H1 (cell line): ENCODE data around the gene MAST2. TPM values are rescaled to one million over a fixed set of nuclear protein-coding genes. Genes with fewer than 3 reads are reported as not detected.
A peak's percentile ranks its signal among the peaks of the same experiment; 100 is the strongest.

ENCODE experiments used
- CTCF ChIA-PET: fragments of 300-600 bp; sonication (Branson Sonifier 250); formaldehyde crosslinking; loops from one replicate; lab custom pipeline; 2021; ENCODE audit not compliant: partially characterized antibody; lab: Charles Lee
- POLR2A ChIA-PET: fragments of 300-600 bp; sonication (Branson Sonifier 250); formaldehyde crosslinking; loops from one replicate; lab custom pipeline; 2021; ENCODE audit warnings: inconsistent platforms; ENCODE audit not compliant: partially characterized antibody; lab: Charles Lee
- DNase-seq, 2 experiments: peaks; one replicate each; pipeline versions ENCODE4 v3.0.0 to v3.0.0-alpha.2; 2010 to 2022; ENCODE audit warnings: low spot score in 2 of 2, low read depth in 1 of 2, mixed read lengths in 1 of 2
- FAIRE-seq: peaks from 2 replicates; lab custom pipeline; 2011; peaks lifted over from hg19 to GRCh38; lab: Jason Lieb, UNC
- H2AFZ ChIP-seq: 2 replicates; pipeline ENCODE4 v1.8.1; 2012; ENCODE audit warnings: low read length, inconsistent platforms
- H2AK5ac ChIP-seq: 2 replicates; pipeline ENCODE4 v1.6.1; 2013; ENCODE audit warnings: low read depth, low read length
- H2BK120ac ChIP-seq: replicated peaks from 2 replicates; pipeline ENCODE3; 2013; ENCODE audit warnings: low read depth, low read length, inconsistent platforms
- H2BK12ac ChIP-seq: 2 replicates; pipeline ENCODE4 v1.6.1; 2013; ENCODE audit warnings: low read depth, low read length
- H2BK15ac ChIP-seq: 2 replicates; pipeline ENCODE4 v1.6.1; 2013; ENCODE audit warnings: low read length
- H2BK20ac ChIP-seq: 2 replicates; pipeline ENCODE4 v1.6.1; 2013; ENCODE audit warnings: low read length
- H2BK5ac ChIP-seq: 2 replicates; pipeline ENCODE4 v1.6.1; 2013; ENCODE audit warnings: low read depth, low read length
- H3K14ac ChIP-seq: 2 replicates; pipeline ENCODE4 v1.6.1; 2013; ENCODE audit warnings: inconsistent platforms; ENCODE audit not compliant: insufficient read length
- H3K18ac ChIP-seq: 2 replicates; pipeline ENCODE4 v1.6.1; 2013; ENCODE audit warnings: low read length; ENCODE audit errors: extremely low read depth
- H3K23ac ChIP-seq: 2 replicates; pipeline ENCODE4 v1.6.1; 2013; ENCODE audit warnings: inconsistent platforms; ENCODE audit not compliant: insufficient read length
- H3K23me2 ChIP-seq: 2 replicates; pipeline ENCODE4 v1.6.1; 2013; ENCODE audit warnings: low read depth, low read length
- H3K27ac ChIP-seq: 2 replicates; pipeline ENCODE4 v1.6.1; 2011; ENCODE audit warnings: low read depth, low read length, inconsistent platforms
- H3K27me3 ChIP-seq, 4 experiments: replicated peaks in 1 of 4; 1 replicate in 1 of 4; 2 replicates in 3 of 4; pipeline versions ENCODE4 v1.6.1 to v1.8.1; 2011 to 2013; ENCODE audit warnings: low read length in 3 of 4, mild to moderate bottlenecking in 3 of 4, inconsistent platforms in 2 of 4, mixed read lengths in 2 of 4, moderate library complexity in 1 of 4; ENCODE audit not compliant: control insufficient read depth in 3 of 4, insufficient read depth in 3 of 4; ENCODE audit errors: extremely low read depth in 1 of 4
- H3K36me3 ChIP-seq, 4 experiments: 2 replicates each; pipeline versions ENCODE4 v1.6.1 to v1.8.1; 2011 to 2013; ENCODE audit warnings: mild to moderate bottlenecking in 4 of 4, low read length in 3 of 4, moderate library complexity in 2 of 4, control low read depth in 1 of 4, inconsistent platforms in 1 of 4; ENCODE audit not compliant: insufficient read depth in 4 of 4, control insufficient read depth in 2 of 4
- H3K4ac ChIP-seq: replicated peaks from 2 replicates; pipeline ENCODE3; 2013; ENCODE audit warnings: low read length, low read depth, mixed read lengths, inconsistent platforms; ENCODE audit not compliant: insufficient read length
- H3K4me1 ChIP-seq, 4 experiments: replicated peaks in 1 of 4; 1 replicate in 1 of 4; 2 replicates in 3 of 4; pipeline versions ENCODE4 v1.6.1 to v1.8.1; 2011 to 2013; ENCODE audit warnings: low read length in 3 of 4, inconsistent platforms in 2 of 4, mixed read lengths in 1 of 4; ENCODE audit not compliant: insufficient read depth in 4 of 4, control insufficient read depth in 3 of 4
- H3K4me2 ChIP-seq, 2 experiments: 2 replicates each; pipeline versions ENCODE4 v1.6.1 to v1.8.1; 2011 to 2013; ENCODE audit warnings: low read depth in 2 of 2, low read length in 2 of 2, control low read depth in 1 of 2, inconsistent platforms in 1 of 2, mild to moderate bottlenecking in 1 of 2; ENCODE audit not compliant: insufficient read depth in 1 of 2
- H3K4me3 ChIP-seq, 4 experiments: fragments of 200-600, 300-600 bp in 1 of 4; sonication (generic), shearing (Covaris generic), sonication (Bioruptor Twin) in 1 of 4; 2 replicates each; pipeline versions ENCODE4 v1.5.1 to v1.8.1; 2011 to 2016; ENCODE audit warnings: low read length in 4 of 4, low read depth in 3 of 4, control low read depth in 2 of 4, inconsistent platforms in 2 of 4, mild to moderate bottlenecking in 2 of 4, mixed read lengths in 1 of 4, moderate library complexity in 1 of 4; ENCODE audit not compliant: insufficient read depth in 2 of 4; ENCODE audit errors: extremely low read depth in 1 of 4
- H3K56ac ChIP-seq: replicated peaks from 2 replicates; pipeline ENCODE3; 2013; ENCODE audit warnings: low read depth, mild to moderate bottlenecking, mixed read lengths, low read length, inconsistent platforms; ENCODE audit not compliant: insufficient read length
- H3K79me1 ChIP-seq: 2 replicates; pipeline ENCODE4 v1.6.1; 2013; ENCODE audit warnings: low read depth, low read length, control low read depth
- H3K79me2 ChIP-seq, 2 experiments: 2 replicates each; pipeline versions ENCODE4 v1.6.1 to v1.8.1; 2012 to 2013; ENCODE audit warnings: low read length in 2 of 2, mild to moderate bottlenecking in 2 of 2, inconsistent platforms in 1 of 2; ENCODE audit not compliant: insufficient read depth in 2 of 2, control insufficient read depth in 1 of 2
- H3K9ac ChIP-seq, 4 experiments: replicated peaks in 1 of 4; 1 replicate in 1 of 4; 2 replicates in 3 of 4; pipeline versions ENCODE4 v1.6.1 to v1.8.1; 2011 to 2013; ENCODE audit warnings: low read depth in 3 of 4, low read length in 3 of 4, control low read depth in 2 of 4, mild to moderate bottlenecking in 2 of 4, moderate library complexity in 2 of 4, inconsistent platforms in 1 of 4; ENCODE audit errors: extremely low read depth in 1 of 4
- H3K9me3 ChIP-seq, 2 experiments: 2 replicates each; pipeline versions ENCODE4 v1.6.1 to v1.8.1; 2012 to 2013; ENCODE audit warnings: mild to moderate bottlenecking in 2 of 2, moderate library complexity in 2 of 2, control low read depth in 1 of 2, inconsistent platforms in 1 of 2, low read depth in 1 of 2, low read length in 1 of 2, mixed read lengths in 1 of 2; ENCODE audit not compliant: insufficient read depth in 2 of 2
- H4K20me1 ChIP-seq, 2 experiments: replicated peaks in 1 of 2; 2 replicates each; pipeline versions ENCODE3 to v1.8.1; 2011 to 2013; ENCODE audit warnings: inconsistent platforms in 2 of 2, low read length in 2 of 2, mild to moderate bottlenecking in 1 of 2; ENCODE audit not compliant: insufficient read depth in 2 of 2, control insufficient read depth in 1 of 2
- H4K5ac ChIP-seq: 2 replicates; pipeline ENCODE4 v1.6.1; 2013; ENCODE audit warnings: low read length, low read depth, mixed read lengths, inconsistent platforms; ENCODE audit not compliant: insufficient read length
- H4K8ac ChIP-seq: 2 replicates; pipeline ENCODE4 v1.8.0; 2013; ENCODE audit warnings: mild to moderate bottlenecking, moderate library complexity, low read length, inconsistent platforms; ENCODE audit not compliant: insufficient read depth; ENCODE audit errors: extremely low read depth
- H4K91ac ChIP-seq: replicated peaks from 2 replicates; pipeline ENCODE3; 2013; ENCODE audit warnings: low read length, mixed read lengths, inconsistent platforms; ENCODE audit not compliant: insufficient read length
- KDM1A ChIP-seq: fragments of 200-600, 300-600 bp; sonication (generic); IDR thresholded peaks from 2 replicates; pipeline ENCODE4 v1.7.1; 2016; ENCODE audit warnings: mild to moderate bottlenecking, low read length, borderline replicate concordance
- KDM5A ChIP-seq: fragments of 200-600 bp; IDR thresholded peaks from 2 replicates; pipeline ENCODE4 v1.7.1; 2012; ENCODE audit warnings: mild to moderate bottlenecking, low read length, inconsistent platforms, mixed read lengths
- RAD21 ChIP-seq, 2 experiments: IDR thresholded peaks in 1 of 2; conservative IDR thresholded peaks in 1 of 2; 2 replicates each; pipeline ENCODE4 v1.6.1; 2011; ENCODE audit warnings: low read depth in 2 of 2, low read length in 2 of 2, improper control_type of control experiment in 1 of 2, inconsistent platforms in 1 of 2, mild to moderate bottlenecking in 1 of 2, moderate library complexity in 1 of 2
- SP1 ChIP-seq: IDR thresholded peaks from 2 replicates; pipeline ENCODE4 v1.6.1; 2011; ENCODE audit warnings: low read depth, low read length
- TAF7 ChIP-seq: optimal IDR thresholded peaks from 2 replicates; pipeline ENCODE3; 2011; ENCODE audit warnings: low read depth, mild to moderate bottlenecking, inconsistent platforms, low read length, moderate library complexity, borderline replicate concordance
- YY1 ChIP-seq: IDR thresholded peaks from 2 replicates; pipeline ENCODE4 v1.6.1; 2011; ENCODE audit warnings: low read depth, mild to moderate bottlenecking, low read length
- WGBS, 2 experiments: shearing (Covaris generic) in 1 of 2; methylation state at CpG; one replicate each; pipeline versions ENCODE4 v1.1.6 to v1.1.7; 2013 to 2015; ENCODE audit warnings: low lambda C conversion rate in 2 of 2, mixed read lengths in 2 of 2, inconsistent platforms in 1 of 2, low coverage in 1 of 2, missing lambda C conversion rate in 1 of 2; ENCODE audit not compliant: insufficient replicate concordance in 2 of 2, insufficient coverage in 1 of 2, insufficient read length in 1 of 2; ENCODE audit errors: extremely low coverage in 1 of 2, missing lambda C conversion rate in 1 of 2; 5-methylcytosine and 5-hydroxymethylcytosine counted together
- polyA plus RNA-seq, 7 experiments: library from polyadenylated mRNA; depleted of rRNA in 3 of 7; stranded (reverse) in 5 of 7; unstranded in 2 of 7; fragments of >200 nt in 5 of 7; fragments of 200-250 nt in 2 of 7; gene quantifications; 1 replicate in 5 of 7; 2 replicates in 1 of 7; 4 replicates in 1 of 7; pipeline versions ENCODE4 v1.2.1 to v1.2.3, GENCODE V29; 2011 to 2013; ENCODE audit warnings: missing spikeins in 2 of 7, mixed read lengths in 2 of 7
- total RNA-seq: library from RNA; stranded (reverse); fragmentation: NEBNext Ultra II Directional; extraction: Animal tissue kit (Norgen Biotek cat#: 25700); gene quantifications from 2 replicates; pipeline ENCODE4 v1.2.1, GENCODE V29; 2021
- TF ChIP-seq, protein P1 (sequence below), 3 experiments: IDR thresholded peaks; 1 replicate in 2 of 3; 2 replicates in 1 of 3; pipeline versions ENCODE4 v1.5.1 to v1.6.1; 2011; ENCODE audit warnings: low read length in 3 of 3, mild to moderate bottlenecking in 3 of 3, inconsistent platforms in 2 of 3, low read depth in 1 of 3, moderate library complexity in 1 of 3; ENCODE audit not compliant: insufficient read depth in 1 of 3; ENCODE audit errors: control extremely low read depth in 1 of 3

The MAST2 gene
- total and polyA plus RNA-seq, 2 of the 8 experiments (the other 6 are each of a cell fraction or from before 2014, with no cell fraction given): 20.5 to 35.4 TPM

DNA sequence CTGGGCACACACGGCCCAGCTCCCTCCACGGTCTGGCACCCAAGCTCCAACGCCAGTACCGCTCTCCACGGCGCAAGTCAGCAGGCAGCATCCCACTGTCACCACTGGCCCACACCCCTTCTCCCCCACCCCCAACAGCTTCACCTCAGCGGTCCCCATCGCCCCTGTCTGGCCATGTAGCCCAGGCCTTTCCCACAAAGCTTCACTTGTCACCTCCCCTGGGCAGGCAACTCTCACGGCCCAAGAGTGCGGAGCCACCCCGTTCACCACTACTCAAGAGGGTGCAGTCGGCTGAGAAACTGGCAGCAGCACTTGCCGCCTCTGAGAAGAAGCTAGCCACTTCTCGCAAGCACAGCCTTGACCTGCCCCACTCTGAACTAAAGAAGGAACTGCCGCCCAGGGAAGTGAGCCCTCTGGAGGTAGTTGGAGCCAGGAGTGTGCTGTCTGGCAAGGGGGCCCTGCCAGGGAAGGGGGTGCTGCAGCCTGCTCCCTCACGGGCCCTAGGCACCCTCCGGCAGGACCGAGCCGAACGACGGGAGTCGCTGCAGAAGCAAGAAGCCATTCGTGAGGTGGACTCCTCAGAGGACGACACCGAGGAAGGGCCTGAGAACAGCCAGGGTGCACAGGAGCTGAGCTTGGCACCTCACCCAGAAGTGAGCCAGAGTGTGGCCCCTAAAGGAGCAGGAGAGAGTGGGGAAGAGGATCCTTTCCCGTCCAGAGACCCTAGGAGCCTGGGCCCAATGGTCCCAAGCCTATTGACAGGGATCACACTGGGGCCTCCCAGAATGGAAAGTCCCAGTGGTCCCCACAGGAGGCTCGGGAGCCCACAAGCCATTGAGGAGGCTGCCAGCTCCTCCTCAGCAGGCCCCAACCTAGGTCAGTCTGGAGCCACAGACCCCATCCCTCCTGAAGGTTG, 231.4 kb downstream of the MAST2 start:
- H2BK20ac ChIP-seq: no peak overlapping the region
- no peak overlapping the region for H4K5ac ChIP-seq
- DNase-seq (no peak), FAIRE-seq (no peak)
- no peak overlapping the region for H3K23ac ChIP-seq
- ChIA-PET POLR2A (interaction anchor here (0.6 to 1.2 kb wide), 4 partner anchors 24 to 212 kb away, joined by 3 read pairs; partner anchors contain the start of gene PIK3R3), CTCF (interaction anchor here (0.8 to 8.1 kb wide), 18 partner anchors 8 to 734 kb away, joined by 3 to 128 read pairs (median 5); no protein-coding TSS in a partner anchor)
- H4K91ac ChIP-seq: no peak overlapping the region
- H3K14ac ChIP-seq: no peak overlapping the region
- no peaks in the 10 kb centered on the region for H3K79me2 ChIP-seq
- no peaks in the 10 kb centered on the region for H3K9me3 ChIP-seq
- H3K27me3 ChIP-seq: no peaks in the 10 kb centered on the region
- H3K23me2 ChIP-seq: no peaks in the 10 kb centered on the region
- WGBS, 2 experiments: 95% methylated on average over 26 of the region's 27 CpGs; no CpG with 5 or more reads in 1 of the 2 experiments
- H3K27ac ChIP-seq: no peak overlapping the region
- H3K4me2 ChIP-seq: no peak overlapping the region
- peaks cover 2 to 24% (median 12%) of the 10 kb centered on the region in 4 experiments; a peak in 7 of 8 replicates for H3K36me3 ChIP-seq
- peaks cover 0 to 4% of the 10 kb centered on the region in 2 experiments for H4K20me1 ChIP-seq
- TF ChIP-seq TAF7: no peak
- TF ChIP-seq SP1: no peak
- TF ChIP-seq RAD21 (IDR thresholded peaks at IDR 0.05 in 1 of 2, conservative IDR thresholded peaks at IDR 0.05 in 1 of 2; ENCODE audit: low read depth in 2 of 2, low read length in 2 of 2): peak; percentile 32 to 55
- TF ChIP-seq KDM1A: no peak
- TF ChIP-seq, protein P1, sequence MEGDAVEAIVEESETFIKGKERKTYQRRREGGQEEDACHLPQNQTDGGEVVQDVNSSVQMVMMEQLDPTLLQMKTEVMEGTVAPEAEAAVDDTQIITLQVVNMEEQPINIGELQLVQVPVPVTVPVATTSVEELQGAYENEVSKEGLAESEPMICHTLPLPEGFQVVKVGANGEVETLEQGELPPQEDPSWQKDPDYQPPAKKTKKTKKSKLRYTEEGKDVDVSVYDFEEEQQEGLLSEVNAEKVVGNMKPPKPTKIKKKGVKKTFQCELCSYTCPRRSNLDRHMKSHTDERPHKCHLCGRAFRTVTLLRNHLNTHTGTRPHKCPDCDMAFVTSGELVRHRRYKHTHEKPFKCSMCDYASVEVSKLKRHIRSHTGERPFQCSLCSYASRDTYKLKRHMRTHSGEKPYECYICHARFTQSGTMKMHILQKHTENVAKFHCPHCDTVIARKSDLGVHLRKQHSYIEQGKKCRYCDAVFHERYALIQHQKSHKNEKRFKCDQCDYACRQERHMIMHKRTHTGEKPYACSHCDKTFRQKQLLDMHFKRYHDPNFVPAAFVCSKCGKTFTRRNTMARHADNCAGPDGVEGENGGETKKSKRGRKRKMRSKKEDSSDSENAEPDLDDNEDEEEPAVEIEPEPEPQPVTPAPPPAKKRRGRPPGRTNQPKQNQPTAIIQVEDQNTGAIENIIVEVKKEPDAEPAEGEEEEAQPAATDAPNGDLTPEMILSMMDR (IDR thresholded peaks at IDR 0.05; ENCODE audit: control extremely low read depth in 1 of 3, insufficient read depth in 1 of 3, low read depth in 1 of 3, low read length in 3 of 3): peak; percentile 19 to 33 (median 25)
- no peak for TF ChIP-seq YY1
- TF ChIP-seq KDM5A: no peak
- no peak overlapping the region for H3K56ac ChIP-seq
- H2BK5ac ChIP-seq: peak overlapping the region; percentile 40; the same call in 1 of the 2 replicates
- H2AK5ac ChIP-seq: no peak overlapping the region
- H3K4ac ChIP-seq: no peak overlapping the region
- H3K18ac ChIP-seq: no peak overlapping the region
- no peak overlapping the region for H3K4me3 ChIP-seq
- no peaks in the 10 kb centered on the region for H3K4me1 ChIP-seq
- H2BK12ac ChIP-seq: no peak overlapping the region
- H3K9ac ChIP-seq: no peak overlapping the region
- H2AFZ ChIP-seq: no peak overlapping the region
- H4K8ac ChIP-seq: no peak overlapping the region
- H2BK15ac ChIP-seq: no peak overlapping the region
- H2BK120ac ChIP-seq: no peak overlapping the region
- no peaks in the 10 kb centered on the region for H3K79me1 ChIP-seq
